HG03060 (cell line): ENCODE data around the gene TAS2R43.
"Not testable (repeated sequence)": the region's sequence is repeated elsewhere in the genome, so short reads cannot be mapped to it uniquely, and the experiment has no call there.

Experiments used
- ATAC-seq: cut with Tn5 transposase; IDR thresholded peaks from one replicate; pipeline ENCODE4 v1.9.1; 2021; ENCODE audit warnings: low read depth, moderate number of reproducible peaks; ENCODE audit not compliant: unreplicated experiment

TAS2R43 gene

DNA sequence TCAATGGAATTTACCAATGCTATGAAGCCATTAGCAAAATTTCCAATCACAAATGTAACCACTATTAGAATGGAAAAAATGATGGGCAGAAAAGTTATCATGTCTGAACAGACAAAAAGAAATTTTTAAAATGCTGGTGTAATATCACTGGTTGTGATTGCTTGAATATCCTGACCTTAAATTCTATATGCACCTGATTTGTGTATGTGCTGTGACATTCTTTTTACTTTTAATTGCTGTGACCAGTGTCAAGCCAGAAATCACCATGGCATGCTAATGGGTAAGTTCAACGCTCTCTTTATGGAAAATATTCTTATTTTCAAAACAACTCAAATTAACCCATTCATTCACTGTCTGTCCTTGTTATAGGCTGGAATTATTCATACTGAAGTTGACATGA is 29.9 kb downstream of the TAS2R43 start, which contains the start of gene TAS2R46:
Gene TAS2R46 (minus strand): TSS at position 101 of the 400 bp plus-strand sequence. CDS start 0 bp downstream, at position 101.
- not testable (repeated sequence) for ATAC-seq

DNA sequence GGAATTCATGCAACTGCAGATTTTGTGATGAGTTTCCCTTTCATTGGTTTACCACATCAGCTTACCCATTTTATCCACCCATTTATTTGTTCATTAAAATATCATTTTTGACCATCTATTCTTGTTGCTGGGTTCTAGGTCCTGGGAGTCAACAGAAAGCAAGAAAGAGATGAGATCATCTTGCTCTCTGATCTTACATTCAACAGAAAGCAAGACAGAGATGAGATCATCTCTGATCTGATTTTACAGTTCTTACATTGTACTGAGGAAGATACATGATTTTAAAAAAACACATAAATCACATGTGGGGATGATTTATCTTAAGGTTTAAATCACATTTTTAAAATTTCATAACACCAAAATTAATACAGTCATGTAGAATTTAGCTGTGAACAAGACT is 32.3 kb downstream of the TAS2R43 start:
- no peak for ATAC-seq

- no peak for ATAC-seq
Measured at GRCh38 chr12:11059041-11059440, 33.1 kb downstream of the TAS2R43 start.

DNA sequence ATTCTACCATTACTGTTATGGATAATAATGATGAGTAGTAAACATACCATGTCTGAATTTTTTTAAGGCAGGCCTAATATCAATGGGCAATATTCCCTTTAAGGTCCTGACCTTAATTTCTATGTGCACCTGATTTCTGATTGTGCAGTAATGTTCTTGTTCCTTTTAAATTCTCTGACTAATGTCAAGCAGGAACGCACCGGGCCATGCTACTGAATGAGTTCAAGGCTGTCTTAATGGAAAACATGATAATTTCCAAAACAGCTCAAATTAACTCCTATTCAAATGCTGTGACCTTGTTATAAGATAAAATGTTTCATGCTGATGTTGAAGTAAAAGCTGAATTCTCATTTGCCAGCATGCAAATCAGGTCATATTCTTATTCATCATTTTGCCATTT is 36.8 kb downstream of the TAS2R43 start:
- ATAC-seq = no peak

DNA sequence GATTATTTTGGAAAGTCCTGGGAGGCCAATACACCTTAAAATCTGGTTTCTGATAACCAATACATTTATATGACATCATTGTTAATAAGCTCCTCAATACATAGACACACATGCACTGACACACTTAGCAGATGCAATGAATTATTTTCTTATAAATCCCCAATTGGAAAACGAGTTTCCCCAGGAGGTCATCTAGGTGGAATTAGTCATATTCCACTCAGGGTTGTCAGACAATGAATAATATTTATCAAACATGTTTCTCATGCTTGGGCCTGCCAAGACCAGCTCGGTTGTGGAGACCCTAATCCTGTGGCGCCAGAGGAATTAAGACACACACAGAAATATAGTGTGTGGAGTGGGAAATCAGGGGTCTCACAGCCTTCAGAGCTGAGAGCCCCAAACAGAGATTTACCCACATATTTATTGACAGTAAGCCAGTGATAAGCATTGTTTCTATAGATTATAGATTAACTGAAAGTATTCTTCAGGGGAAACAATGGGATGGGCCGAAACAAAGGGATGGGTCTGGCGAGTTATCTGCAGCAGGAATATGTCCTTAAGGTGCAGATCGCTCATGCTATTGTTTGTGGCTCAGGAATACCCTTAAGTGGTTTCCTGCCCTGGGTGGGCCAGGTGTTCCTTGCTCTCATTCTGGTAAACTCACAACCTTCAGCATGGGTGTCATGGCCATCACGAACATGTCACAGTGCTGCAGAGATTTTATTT is 42.1 kb downstream of the TAS2R43 start:
- ATAC-seq = not testable (repeated sequence)

GRCh38 chr12:11041366-11041765 is 50.7 kb downstream of the TAS2R43 start:
- not testable (repeated sequence) for ATAC-seq
